HG03097 (cell line): Measurements from ENCODE around the gene RYR2.
"Not testable (repeated sequence)": the region's sequence is repeated elsewhere in the genome, so short reads cannot be mapped to it uniquely, and the experiment has no call there.

Experiments used
- ATAC-seq: cut with Tn5 transposase; IDR thresholded peaks from one replicate; pipeline ENCODE4 v1.9.1; 2021; ENCODE audit not compliant: unreplicated experiment, low FRiP score

The RYR2 gene

GRCh38 chr1:237507005-237507404 lies 465.0 kb downstream of the RYR2 start:
- ATAC-seq = peak; percentile 94

DNA sequence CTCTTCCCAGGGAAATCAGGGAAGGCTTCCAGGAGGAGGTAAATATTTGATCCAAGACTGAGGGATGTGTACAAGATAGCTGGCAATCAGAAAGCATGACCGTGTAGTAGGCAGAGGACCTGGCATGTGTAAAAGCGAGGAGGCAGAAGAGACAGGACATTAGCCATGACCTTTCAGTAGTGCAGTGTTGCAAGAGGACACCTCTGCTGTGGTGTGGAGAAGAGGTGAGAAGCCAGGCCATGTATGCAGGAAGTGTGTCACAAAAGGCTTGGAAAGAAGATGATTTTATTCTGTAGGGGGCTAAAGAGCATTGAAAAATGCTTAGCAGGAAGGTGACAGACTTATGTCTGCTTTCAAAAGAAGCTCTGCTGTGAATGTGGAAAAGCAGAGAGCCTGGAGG lies 467.8 kb downstream of the RYR2 start:
- ATAC-seq = no peak

- ATAC-seq = no peak
Observed at GRCh38 chr1:237525102-237525501, 483.1 kb downstream of the RYR2 start.

- no peak for ATAC-seq
Observed at GRCh38 chr1:237527761-237528160, 485.8 kb downstream of the RYR2 start.

DNA sequence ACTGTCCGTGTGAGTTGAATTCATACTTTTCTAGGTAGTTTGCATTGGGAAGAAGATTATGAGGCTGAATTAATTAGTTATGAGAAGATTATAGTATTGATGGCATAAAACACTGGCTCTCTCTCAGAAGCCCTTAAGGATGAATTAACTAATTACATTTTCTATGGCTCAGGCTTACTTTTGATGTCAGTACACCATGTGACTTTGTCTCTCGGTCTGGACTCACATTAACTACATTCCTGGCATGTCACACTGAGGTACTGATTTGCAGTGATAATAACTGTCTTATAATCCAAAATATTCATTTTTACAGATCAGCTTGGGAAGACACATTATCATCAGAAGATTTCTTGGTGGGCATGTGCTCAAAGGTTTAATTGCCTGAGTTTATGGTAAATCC lies 486.6 kb downstream of the RYR2 start:
- ATAC-seq = no peak

GRCh38 chr1:237539055-237539454 lies 497.1 kb downstream of the RYR2 start:
- no peak for ATAC-seq

DNA sequence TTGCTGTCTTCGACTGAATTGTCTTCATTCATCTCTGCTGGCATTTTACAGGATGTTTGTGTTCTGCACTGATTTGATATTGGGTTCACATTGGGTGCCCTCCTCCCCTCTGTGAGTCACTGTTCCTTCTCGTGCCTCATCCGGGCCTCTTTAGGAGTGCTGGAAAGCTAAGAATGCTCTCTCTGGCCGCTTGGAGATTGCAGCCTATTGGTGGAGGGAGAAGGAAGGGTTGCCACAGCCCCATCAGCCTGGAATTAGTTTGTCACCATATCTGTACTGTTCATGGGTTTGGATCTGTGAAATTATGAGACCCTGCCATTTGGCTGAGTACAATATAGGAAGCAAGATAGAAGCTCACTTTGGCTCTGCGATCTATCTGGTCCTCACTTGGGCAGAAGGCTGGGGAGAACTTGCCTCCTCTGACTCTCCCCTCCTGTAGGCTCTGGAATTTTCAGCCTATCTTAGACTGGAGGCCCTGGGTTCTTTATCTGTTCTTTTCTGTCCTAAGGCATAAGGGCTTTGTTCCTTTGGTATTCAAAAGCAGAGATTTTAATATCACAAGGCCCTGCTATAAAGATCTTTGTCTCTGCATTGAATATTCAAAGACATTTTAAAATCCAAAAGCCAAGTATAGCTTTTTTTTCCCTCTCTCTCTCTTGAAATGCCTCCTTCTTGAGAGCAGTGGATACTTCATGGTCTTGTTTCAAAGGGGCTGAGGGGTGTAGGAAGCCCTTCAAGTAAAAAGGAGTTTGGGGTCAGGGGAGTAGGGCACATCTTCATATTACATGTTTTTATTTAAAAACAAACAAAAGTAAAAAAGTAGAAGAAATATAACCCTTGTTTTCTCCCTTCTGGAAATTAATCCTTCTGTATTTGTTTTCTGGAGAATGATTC lies 500.8 kb downstream of the RYR2 start:
- ATAC-seq = no peak

- ATAC-seq = no peak
Observed at GRCh38 chr1:237553078-237553477, 511.1 kb downstream of the RYR2 start.

DNA sequence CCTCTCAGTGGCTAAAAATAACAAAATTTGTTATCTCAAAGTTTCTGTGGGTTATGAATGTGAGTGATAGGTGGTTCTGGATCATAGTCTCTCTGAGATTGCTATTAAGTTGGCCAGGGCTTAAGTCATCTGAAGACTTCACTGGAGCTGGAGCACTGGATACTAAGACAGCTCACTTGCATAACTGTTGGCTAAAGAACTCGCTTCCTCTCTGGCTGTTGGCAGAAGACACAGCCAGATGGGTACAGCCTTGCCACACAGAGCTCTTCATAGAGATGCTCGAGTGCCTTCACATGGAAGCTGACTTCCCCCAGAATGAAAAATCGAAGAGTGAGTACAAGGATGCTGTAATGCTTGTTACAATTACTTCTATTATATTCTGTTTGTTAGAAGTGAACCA lies 514.9 kb downstream of the RYR2 start:
- ATAC-seq = no peak

DNA sequence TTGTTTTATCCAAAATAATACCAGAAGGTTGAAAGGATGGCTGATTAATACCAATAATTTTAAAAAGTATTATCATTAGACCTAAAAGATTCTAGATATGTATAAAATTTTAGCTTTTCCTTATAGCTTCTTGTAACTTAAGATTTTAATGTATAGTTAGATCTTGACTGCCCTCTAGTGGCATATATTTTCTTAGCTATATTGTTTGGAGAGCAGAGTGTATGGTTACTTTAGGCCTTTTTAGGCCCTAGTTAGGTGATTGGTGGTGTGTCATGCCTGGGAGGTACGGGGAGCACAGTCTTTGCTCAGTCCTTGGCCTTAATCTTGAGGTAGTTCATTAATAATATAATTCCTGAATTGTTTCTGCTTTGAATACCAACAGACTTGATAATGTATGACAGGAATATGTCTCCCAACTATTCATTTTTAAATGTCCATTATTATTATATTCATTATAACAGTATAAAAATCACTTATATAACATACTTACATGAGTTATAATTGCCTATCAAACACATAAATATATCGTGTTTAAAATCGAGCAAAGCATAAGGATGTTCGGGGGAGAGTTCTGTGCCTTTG lies 520.3 kb downstream of the RYR2 start:
- ATAC-seq = peak; percentile 69

DNA sequence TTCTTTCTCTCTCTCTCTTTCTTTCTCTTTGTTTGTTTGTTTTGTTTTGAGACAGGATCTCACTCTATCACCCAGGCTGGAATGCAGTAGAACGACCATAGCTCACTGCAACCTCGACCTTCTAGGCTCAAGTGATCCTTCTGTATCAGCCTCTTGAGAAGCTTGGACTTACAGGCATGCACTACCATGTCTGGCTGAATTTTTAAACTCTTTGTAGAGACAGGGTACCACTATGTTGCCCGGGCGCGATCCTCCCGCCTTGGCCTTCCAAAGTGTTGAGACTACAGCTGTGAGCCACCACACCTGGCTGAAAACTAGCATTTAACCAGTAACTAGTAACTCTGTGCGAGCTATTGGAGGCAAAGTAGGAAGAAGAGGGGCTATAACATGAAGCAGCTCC lies 523.3 kb downstream of the RYR2 start:
- no peak for ATAC-seq

DNA sequence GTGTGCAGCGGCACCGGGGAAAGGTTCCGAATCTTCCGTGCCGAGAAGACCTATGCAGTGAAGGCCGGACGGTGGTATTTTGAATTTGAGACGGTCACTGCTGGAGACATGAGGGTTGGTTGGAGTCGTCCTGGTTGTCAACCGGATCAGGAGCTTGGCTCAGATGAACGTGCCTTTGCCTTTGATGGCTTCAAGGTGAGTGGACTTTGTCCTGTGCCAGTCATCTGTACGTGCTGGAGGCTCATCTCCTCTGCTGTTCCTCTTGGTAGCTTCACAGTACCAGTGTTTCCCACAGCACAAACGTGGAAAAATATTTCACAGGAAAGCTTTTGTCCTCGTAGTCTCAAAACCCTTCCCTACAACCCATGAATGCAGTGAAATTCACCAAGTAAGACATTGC lies 524.6 kb downstream of the RYR2 start:
- ATAC-seq = no peak

DNA sequence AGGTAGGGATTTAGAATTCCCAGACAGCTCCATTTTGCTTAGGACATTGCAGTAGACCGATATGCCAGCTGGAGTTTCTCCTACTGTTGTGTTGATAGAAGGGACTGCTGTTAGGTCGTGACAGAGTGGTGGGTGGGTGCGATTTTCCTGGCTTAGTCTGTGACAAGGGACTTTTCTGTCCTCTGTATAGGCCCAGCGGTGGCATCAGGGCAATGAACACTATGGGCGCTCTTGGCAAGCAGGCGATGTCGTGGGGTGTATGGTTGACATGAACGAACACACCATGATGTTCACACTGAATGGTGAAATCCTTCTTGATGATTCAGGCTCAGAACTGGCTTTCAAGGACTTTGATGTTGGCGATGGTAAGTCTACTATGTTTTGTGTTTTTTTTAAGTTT lies 527.0 kb downstream of the RYR2 start:
- no peak for ATAC-seq

DNA sequence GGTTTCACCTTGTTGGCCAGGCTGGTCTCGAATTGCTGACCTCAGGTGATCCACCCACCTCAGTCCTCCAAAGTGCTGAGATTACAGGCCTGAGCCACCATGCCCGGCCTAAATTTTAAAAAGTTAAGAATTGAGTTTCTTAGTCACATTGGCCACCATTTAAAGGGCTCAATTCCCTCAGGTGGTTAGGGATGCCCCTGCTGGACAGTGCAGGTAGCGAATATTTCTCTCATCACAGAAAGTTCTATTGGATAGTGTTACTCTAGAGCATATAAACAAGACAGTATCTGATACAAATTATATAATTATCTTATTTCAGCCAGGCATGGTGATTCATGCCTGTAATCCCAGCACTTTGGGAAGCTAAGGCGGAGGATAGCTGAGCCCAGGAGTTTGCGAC lies 528.5 kb downstream of the RYR2 start:
- no peak for ATAC-seq

DNA sequence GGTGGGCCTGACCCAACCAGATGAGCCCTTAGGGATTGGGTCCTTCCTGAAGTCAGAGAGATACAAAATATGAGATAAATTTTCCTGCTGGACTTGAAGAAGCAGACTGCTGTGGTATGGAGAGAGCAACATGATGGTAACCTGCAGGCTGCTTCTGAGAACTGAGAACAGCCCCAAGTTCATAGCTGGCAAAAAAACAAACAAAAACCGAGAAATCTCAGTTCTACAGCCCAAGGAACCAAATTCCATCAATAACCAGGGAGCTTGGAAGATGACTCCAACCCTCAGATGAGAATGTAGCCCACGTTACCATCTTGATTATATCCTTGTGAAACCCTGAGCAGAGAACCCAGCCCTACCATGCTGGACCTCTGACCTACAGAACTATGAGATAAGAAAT lies 532.6 kb downstream of the RYR2 start:
- ATAC-seq = no peak

- ATAC-seq = no peak
Observed at GRCh38 chr1:237578540-237578939, 536.6 kb downstream of the RYR2 start.

- no peak for ATAC-seq
Observed at GRCh38 chr1:237580726-237581125, 538.7 kb downstream of the RYR2 start.

GRCh38 chr1:237583270-237583669 lies 541.3 kb downstream of the RYR2 start:
- no peak for ATAC-seq

- no peak for ATAC-seq
Observed at GRCh38 chr1:237583756-237584155, 541.8 kb downstream of the RYR2 start.

GRCh38 chr1:237590386-237590785 lies 548.4 kb downstream of the RYR2 start:
- ATAC-seq = no peak

DNA sequence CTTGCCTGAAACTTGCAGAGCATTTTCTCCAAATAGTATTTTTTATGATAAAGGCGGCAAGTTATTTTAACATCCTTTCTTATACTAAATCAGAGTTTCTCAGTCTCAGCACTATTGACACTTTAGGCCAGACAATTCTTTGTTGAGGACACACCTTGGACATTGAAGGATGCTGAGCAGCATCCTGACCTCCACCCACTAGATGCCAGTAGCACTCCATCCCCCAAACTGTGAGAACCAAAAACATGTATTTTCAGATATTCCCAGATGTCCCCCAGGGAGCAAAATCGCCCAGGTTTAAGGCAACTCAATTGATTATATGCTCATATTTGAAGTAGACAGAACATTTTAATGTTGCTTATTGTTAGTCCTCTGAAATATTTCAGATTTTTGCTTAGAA lies 549.4 kb downstream of the RYR2 start:
- ATAC-seq = no peak

DNA sequence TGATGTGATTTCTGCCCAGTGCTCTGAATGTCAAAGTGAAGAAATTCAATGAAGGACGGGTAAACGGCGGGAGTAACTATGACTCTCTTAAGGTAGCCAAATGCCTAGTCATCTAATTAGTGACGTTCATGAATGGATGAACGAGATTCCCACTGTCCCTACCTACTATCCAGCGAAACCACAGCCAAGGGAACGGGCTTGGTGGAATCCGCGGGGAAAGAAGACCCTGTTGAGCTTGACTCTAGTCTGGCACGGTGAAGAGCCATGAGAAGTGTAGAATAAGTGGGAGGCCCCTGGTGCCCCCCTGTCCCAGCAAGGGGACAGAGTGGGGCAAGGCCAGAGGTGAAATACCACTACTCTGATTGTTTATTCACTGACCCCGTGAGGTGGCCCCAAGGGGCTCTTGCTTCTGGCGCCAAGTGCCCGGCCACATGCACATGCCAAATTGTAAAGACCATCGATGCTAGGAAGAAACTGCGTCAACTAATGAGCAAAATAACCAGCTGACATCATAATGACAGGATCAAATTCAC lies 561.1 kb downstream of the RYR2 start:
- ATAC-seq = not testable (repeated sequence)
